ENCODE data around the gene CCR6. TPM values are rescaled to one million over a fixed set of nuclear protein-coding genes. Genes with fewer than 3 reads are reported as not detected.
A peak's percentile ranks its signal among the peaks of the same experiment; 100 is the strongest.

The CCR6 gene
- total and polyA plus RNA-seq, 2 of the 13 experiments (the other 11 are each of a cell fraction or from before 2014, with no cell fraction given), result 4.5 to 8.7 TPM

GRCh38 chr6:167134448-167135328 lies 11.8 kb downstream of the CCR6 start:
- intact Hi-C loops (cut with micrococcal nuclease; ENCODE audit: unreplicated experiment) (no loop called here), in situ Hi-C loops (cut with HindIII; ENCODE audit: extremely low pct_ligation_motif_present, low pct_unique_long_range_greater_than_20kb) (loop anchor here (25.0 kb wide), 1 partner anchor 122 kb away; no protein-coding TSS in a partner anchor)
- CTCF ChIA-PET (ENCODE audit: low intra/inter-chr PET ratio, low total read pairs), result no interaction called here
- no peak overlapping the region for H3K4me3 ChIP-seq (replicated peaks in 1 of 3; ENCODE audit: insufficient read depth in 1 of 3, low read depth in 2 of 3, low read length in 3 of 3)
- H3K27ac ChIP-seq (ENCODE audit: extremely low read length, insufficient read depth, low read length), result no peak overlapping the region
- no peak for ATAC-seq
- BruUV-seq (replicated peaks), result no TSS peak
- H2AFZ ChIP-seq (ENCODE audit: low read length), result no peak overlapping the region
- no peak for DNase-seq (ENCODE audit: low spot score)
- POLR2A ChIA-PET, result interaction anchor here (0.9 to 1.2 kb wide), 2 partner anchors 12 to 135 kb away, joined by 3 to 4 read pairs; partner anchors contain the start of gene CCR6
- no peaks in the 10 kb centered on the region for H3K27me3 ChIP-seq (ENCODE audit: control insufficient read depth in 1 of 2, insufficient read depth in 2 of 2, low read length in 2 of 2)
- H3K36me3 ChIP-seq (replicated peaks in 1 of 2; ENCODE audit: control insufficient read depth in 1 of 2, insufficient read depth in 2 of 2, low read length in 2 of 2), result peaks cover 12 to 25% of the 10 kb centered on the region in 2 experiments
- FAIRE-seq, result no peak
- H3K79me2 ChIP-seq (ENCODE audit: insufficient read depth, low read length), result no peaks in the 10 kb centered on the region
- TF ChIP-seq TAF1 (CRISPR knock-in tag; IDR thresholded peaks at IDR 0.05), result no peak
- no peak for TF ChIP-seq FOXO1 (CRISPR knock-in tag; IDR thresholded peaks at IDR 0.05)
- TF ChIP-seq ZBTB33 (CRISPR knock-in tag; IDR thresholded peaks at IDR 0.05), result peak; percentile 92
- no peak for TF ChIP-seq FUBP1 (CRISPR knock-in tag; IDR thresholded peaks at IDR 0.05; ENCODE audit: borderline replicate concordance)
- no peak for TF ChIP-seq RBFOX2 (IDR thresholded peaks at IDR 0.05; ENCODE audit: low read depth, low read length)
- no peak for TF ChIP-seq TRIM24 (CRISPR knock-in tag; IDR thresholded peaks at IDR 0.05)
- TF ChIP-seq HBP1 (CRISPR knock-in tag; IDR thresholded peaks at IDR 0.05; ENCODE audit: low read depth), result no peak
- 0 out of 2 replicates have a peak, but pooled peaks have one; percentile 12 for TF ChIP-seq ZNF605 (CRISPR knock-in tag; IDR thresholded peaks at IDR 0.05)
- no peak overlapping the region for H3K4me2 ChIP-seq (ENCODE audit: low read depth, low read length)
- H3K4me1 ChIP-seq (ENCODE audit: insufficient read depth, low read length), result peaks cover 40% of the 10 kb centered on the region
- no peaks in the 10 kb centered on the region for H3K9me3 ChIP-seq (ENCODE audit: low read length)
- 90% methylated on average over 23 of the region's 23 CpGs for WGBS (ENCODE audit: low lambda C conversion rate)
- H3K9ac ChIP-seq (ENCODE audit: insufficient read depth, low read depth, low read length), result no peak overlapping the region
- H4K20me1 ChIP-seq (ENCODE audit: insufficient read depth, low read length), result no peaks in the 10 kb centered on the region

Data from HepG2 (cell line).